HCT116 (cell line): ENCODE measurements around the gene PRPF19. TPM values are rescaled to one million over a fixed set of nuclear protein-coding genes. Genes with fewer than 3 reads are reported as not detected.

Source experiments
- ATAC-seq: fragments of 200-7000 bp; cut with Tn5 transposase; 2 replicates; pipeline ENCODE4 v1.9.1; 2020; ENCODE audit warnings: mild to moderate bottlenecking, moderate library complexity
- BruUV-seq: library from RNA; stranded (reverse); fragments of 400-500 nt; replicated peaks from 2 replicates; lab custom pipeline; 2021; lab: Mats Ljungman, UMichigan
- CTCF ChIA-PET: fragments of 300-600 bp; sonication (Branson Sonifier 250); formaldehyde crosslinking; loops from one replicate; lab custom pipeline; 2021; ENCODE audit warnings: antibody characterized with exemption; lab: Charles Lee
- POLR2A ChIA-PET: fragments of 300-600, 350-600 bp; sonication (Branson Sonifier 250); formaldehyde crosslinking; loops from one replicate; lab custom pipeline; 2021; ENCODE audit warnings: antibody characterized with exemption; lab: Charles Lee
- RAD21 ChIA-PET, 2 experiments: fragments of 300-600 bp; sonication (Branson Sonifier 250); formaldehyde crosslinking; loops; one replicate each; lab custom pipeline; 2023; ENCODE audit warnings: low total read pairs in 2 of 2; ENCODE audit not compliant: uncharacterized antibody in 2 of 2, unreplicated experiment in 2 of 2, low non-redundant PET in 1 of 2; lab: Charles Lee
- DNase-seq: peaks from one replicate; pipeline ENCODE4 v3.0.0-alpha.2; 2010; ENCODE audit warnings: low read depth, low spot score
- H2AFZ ChIP-seq: fragments of 200-600 bp; shearing (Covaris generic), sonication (generic); 2 replicates; pipeline ENCODE4 v1.6.1; 2017; ENCODE audit warnings: low read depth, mixed run types, mixed read lengths, antibody characterized with exemption, low read length; ENCODE audit not compliant: poor library complexity, severe bottlenecking
- H3K27ac ChIP-seq: 2 replicates; pipeline ENCODE4 v1.5.1; 2012; ENCODE audit warnings: low read depth, low read length
- H3K27me3 ChIP-seq: fragments of 200-600 bp; sonication (generic); 2 replicates; pipeline ENCODE4 v1.6.1; 2016; ENCODE audit warnings: mixed run types, low read length, mixed read lengths; ENCODE audit not compliant: insufficient read depth
- H3K36me3 ChIP-seq, 2 experiments: fragments of 200-500 bp in 1 of 2; fragments of 200-600 bp in 1 of 2; sonication (Bioruptor generic) in 1 of 2; sonication (generic) in 1 of 2; 2 replicates each; pipeline versions ENCODE4 v1.5.1 to v1.6.1; 2014 to 2016; ENCODE audit warnings: low read length in 2 of 2, inconsistent platforms in 1 of 2, mixed read lengths in 1 of 2, mixed run types in 1 of 2; ENCODE audit not compliant: insufficient read depth in 2 of 2, control insufficient read depth in 1 of 2
- H3K4me1 ChIP-seq, 2 experiments: fragments of 200-600 bp in 1 of 2; sonication (generic) in 1 of 2; 2 replicates each; pipeline versions ENCODE4 v1.5.1 to v1.6.1; 2012 to 2017; ENCODE audit warnings: low read length in 2 of 2, inconsistent platforms in 1 of 2, mild to moderate bottlenecking in 1 of 2, mixed read lengths in 1 of 2, mixed run types in 1 of 2, moderate library complexity in 1 of 2; ENCODE audit not compliant: insufficient read depth in 2 of 2, control insufficient read depth in 1 of 2
- H3K4me2 ChIP-seq: fragments of 200-600 bp; sonication (generic); 2 replicates; pipeline ENCODE4 v1.6.1; 2017; ENCODE audit warnings: mixed run types, low read length, mixed read lengths
- H3K4me3 ChIP-seq, 2 experiments: fragments of 200-600 bp in 1 of 2; sonication (generic) in 1 of 2; replicated peaks in 1 of 2; 2 replicates each; pipeline ENCODE4 v1.5.1; 2011 to 2016; ENCODE audit warnings: low read length in 2 of 2, control low read depth in 1 of 2, low read depth in 1 of 2, mild to moderate bottlenecking in 1 of 2, mixed read lengths in 1 of 2, mixed run types in 1 of 2
- H3K79me2 ChIP-seq: fragments of 200-600 bp; sonication (generic); 2 replicates; pipeline ENCODE4 v1.6.1; 2017; ENCODE audit warnings: mild to moderate bottlenecking, mixed run types, low read length, moderate library complexity, mixed read lengths; ENCODE audit not compliant: insufficient read depth
- H3K9ac ChIP-seq: fragments of 200-600 bp; sonication (generic); 2 replicates; pipeline ENCODE4 v1.6.1; 2016; ENCODE audit warnings: low read length, mixed read lengths
- H3K9me2 ChIP-seq: fragments of 200-600 bp; sonication (generic), shearing (Covaris generic); 2 replicates; pipeline ENCODE4 v1.6.1; 2017; ENCODE audit warnings: mixed run types, mild to moderate bottlenecking, moderate library complexity; ENCODE audit not compliant: insufficient read depth
- H3K9me3 ChIP-seq, 2 experiments: fragments of 200-500 bp in 1 of 2; fragments of 200-600 bp in 1 of 2; sonication (Bioruptor generic) in 1 of 2; sonication (generic) in 1 of 2; 2 replicates each; pipeline ENCODE4 v1.6.1; 2014 to 2017; ENCODE audit warnings: low read length in 2 of 2, mixed read lengths in 2 of 2, inconsistent platforms in 1 of 2, low read depth in 1 of 2, mild to moderate bottlenecking in 1 of 2, mixed run types in 1 of 2, moderate library complexity in 1 of 2; ENCODE audit not compliant: control insufficient read depth in 1 of 2, insufficient read depth in 1 of 2
- H4K20me1 ChIP-seq: fragments of 200-600 bp; sonication (generic), shearing (Covaris generic); 2 replicates; pipeline ENCODE4 v1.6.1; 2017; ENCODE audit warnings: mixed run types, mild to moderate bottlenecking, moderate library complexity; ENCODE audit not compliant: insufficient read depth
- RAD21 ChIP-seq: IDR thresholded peaks from 2 replicates; pipeline ENCODE4 v1.6.1; 2012; ENCODE audit warnings: low read depth, mild to moderate bottlenecking
- TCF7L2 ChIP-seq: IDR thresholded peaks from 2 replicates; pipeline ENCODE4 v1.7.0; 2011; ENCODE audit warnings: borderline replicate concordance, inconsistent platforms; ENCODE audit not compliant: insufficient read depth, insufficient read length; ENCODE audit errors: extremely low read depth
- YY1 ChIP-seq: IDR thresholded peaks from 2 replicates; pipeline ENCODE4 v1.6.1; 2011; ENCODE audit warnings: low read length, low read depth, moderate library complexity, mild to moderate bottlenecking; ENCODE audit not compliant: insufficient replicate concordance; ENCODE audit errors: extremely low read depth
- ZFX ChIP-seq: fragments of 450-650 bp; IDR thresholded peaks from 2 replicates; pipeline ENCODE4 v1.6.1; 2017
- intact Hi-C: fragments of 100-400 bp; cut with micrococcal nuclease; formaldehyde crosslinking; loops from 2 replicates; pipeline ENCODE4 v1.10.0; 2022
- total RNA-seq: library from RNA; stranded (reverse); gene quantifications from one replicate; pipeline ENCODE4 v1.2.1, GENCODE V29; 2021; ENCODE audit not compliant: unreplicated experiment
- TF ChIP-seq, protein P1 (sequence below): IDR thresholded peaks from 2 replicates; pipeline ENCODE4 v1.6.1; 2011; ENCODE audit warnings: mild to moderate bottlenecking, low read length, moderate library complexity; ENCODE audit not compliant: insufficient replicate concordance; ENCODE audit errors: extremely low read depth

PRPF19 gene
- total RNA-seq, 1 experiment from 2014 or later, result 156 TPM

GRCh38 chr11:60899046-60899936 lies 7.1 kb downstream of the PRPF19 start (continued):
- TF ChIP-seq, protein P1, sequence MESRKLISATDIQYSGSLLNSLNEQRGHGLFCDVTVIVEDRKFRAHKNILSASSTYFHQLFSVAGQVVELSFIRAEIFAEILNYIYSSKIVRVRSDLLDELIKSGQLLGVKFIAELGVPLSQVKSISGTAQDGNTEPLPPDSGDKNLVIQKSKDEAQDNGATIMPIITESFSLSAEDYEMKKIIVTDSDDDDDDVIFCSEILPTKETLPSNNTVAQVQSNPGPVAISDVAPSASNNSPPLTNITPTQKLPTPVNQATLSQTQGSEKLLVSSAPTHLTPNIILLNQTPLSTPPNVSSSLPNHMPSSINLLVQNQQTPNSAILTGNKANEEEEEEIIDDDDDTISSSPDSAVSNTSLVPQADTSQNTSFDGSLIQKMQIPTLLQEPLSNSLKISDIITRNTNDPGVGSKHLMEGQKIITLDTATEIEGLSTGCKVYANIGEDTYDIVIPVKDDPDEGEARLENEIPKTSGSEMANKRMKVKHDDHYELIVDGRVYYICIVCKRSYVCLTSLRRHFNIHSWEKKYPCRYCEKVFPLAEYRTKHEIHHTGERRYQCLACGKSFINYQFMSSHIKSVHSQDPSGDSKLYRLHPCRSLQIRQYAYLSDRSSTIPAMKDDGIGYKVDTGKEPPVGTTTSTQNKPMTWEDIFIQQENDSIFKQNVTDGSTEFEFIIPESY, result no peak
- no peak for TF ChIP-seq ZFX

DNA sequence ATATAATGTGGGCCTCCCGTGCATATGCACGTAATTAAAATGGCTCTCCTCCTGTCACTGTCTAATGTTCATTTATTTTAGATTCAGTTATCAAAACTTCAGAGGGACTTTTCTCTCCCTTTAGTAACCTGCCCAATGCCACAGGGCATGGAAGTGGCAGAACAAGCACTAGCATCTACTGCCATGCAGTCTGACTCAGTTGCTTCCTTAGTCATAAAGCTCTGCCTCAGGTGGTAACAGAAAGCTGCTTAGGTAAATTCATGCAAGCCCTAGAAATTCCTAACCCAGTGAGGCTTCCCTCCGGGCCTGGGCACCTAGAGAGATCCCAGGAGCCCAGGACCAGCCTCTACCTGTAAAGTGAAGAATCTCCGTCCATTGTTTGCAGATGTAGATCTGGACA lies 8.9 kb downstream of the PRPF19 start:
- no TSS peak for BruUV-seq

More for the DNA sequence above, 8.9 kb downstream of the PRPF19 start:
- intact Hi-C loops, result no loop called here
- no peak overlapping the region for H3K4me3 ChIP-seq
- DNase-seq (no peak), ATAC-seq (no peak)
- peaks cover 0 to 3% of the 10 kb centered on the region in 2 experiments; a peak in 1 of 4 replicates for H3K4me1 ChIP-seq
- no peak overlapping the region for H3K9ac ChIP-seq
- H3K9me3 ChIP-seq, result no peaks in the 10 kb centered on the region
- H4K20me1 ChIP-seq, result peaks cover 7% of the 10 kb centered on the region
- no peak overlapping the region for H2AFZ ChIP-seq
- peaks cover 68 to 69% of the 10 kb centered on the region in 2 experiments for H3K36me3 ChIP-seq
- no peaks in the 10 kb centered on the region for H3K9me2 ChIP-seq
- ChIA-PET RAD21 (no interaction called here), CTCF (no interaction called here), POLR2A (no interaction called here)
- H3K27ac ChIP-seq, result no peak overlapping the region
- no peak for TF ChIP-seq TCF7L2
- TF ChIP-seq YY1, result no peak
- no peak for TF ChIP-seq RAD21
- peaks cover 18% of the 10 kb centered on the region; the same call in 1 of the 2 replicates for H3K79me2 ChIP-seq
- no peak overlapping the region for H3K4me2 ChIP-seq
- no peaks in the 10 kb centered on the region for H3K27me3 ChIP-seq
